ENCODE data around the gene UBE2H. TPM values are rescaled to one million over a fixed set of nuclear protein-coding genes. Genes with fewer than 3 reads are reported as not detected.

Gene UBE2H
- total and polyA plus RNA-seq, 2 of the 4 experiments (the other 2 are of a cell fraction) = 34.6 to 49.4 TPM

DNA sequence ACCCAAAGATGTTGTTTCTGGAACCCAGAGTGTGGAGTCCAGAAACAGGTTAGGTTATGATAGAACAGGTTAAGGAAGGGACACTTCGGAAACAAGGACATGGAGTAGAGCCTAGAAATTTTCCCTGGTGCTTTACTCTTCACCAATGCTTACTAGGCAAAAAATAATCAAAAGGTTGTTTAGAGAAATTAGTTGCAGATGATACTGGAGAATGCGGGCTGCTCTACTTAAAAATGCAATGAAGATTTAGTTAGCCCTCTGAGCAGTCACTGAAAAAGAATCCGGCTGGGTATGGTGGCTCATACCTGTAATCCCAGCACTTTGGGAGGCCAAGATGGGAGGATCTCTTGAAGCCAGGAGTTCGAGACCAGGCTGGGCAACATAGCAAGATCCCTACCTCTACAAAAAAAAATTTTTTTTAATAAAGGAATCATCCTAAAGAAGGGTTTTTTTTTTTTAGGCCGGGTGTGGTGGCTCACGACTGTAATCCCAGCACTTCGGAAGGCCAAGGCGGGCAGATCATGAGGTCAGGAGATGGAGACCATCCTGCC, 3.3 kb upstream of the UBE2H start:
- BruUV-seq (replicated peaks) = no TSS peak
- Histone ChIP-seq H4K5ac (ENCODE audit: low read depth, low read length) (no peak overlapping the region), H3K23ac (ENCODE audit: low read depth, low read length) (no peak overlapping the region), H3K9me3 (ENCODE audit: control insufficient read depth, insufficient read depth, low read length) (no peaks in the 10 kb centered on the region), H3K27ac (ENCODE audit: insufficient read depth, low read length) (no peak overlapping the region), H3K9ac (ENCODE audit: low read depth, low read length) (no peak overlapping the region), H3K27me3 (ENCODE audit: control insufficient read depth, insufficient read depth, low read length) (no peaks in the 10 kb centered on the region), H3K4me3 (ENCODE audit: insufficient read depth, low read depth, low read length) (no peak overlapping the region), H2AK5ac (ENCODE audit: low read depth, low read length) (no peak overlapping the region; the same call in 1 of the 2 replicates), H3K9me1 (ENCODE audit: insufficient read depth, low read length) (peaks cover 17% of the 10 kb centered on the region), H3K18ac (ENCODE audit: low read depth, low read length) (peak overlapping the region; percentile 10; the same call in 1 of the 2 replicates), H3K4me1 (ENCODE audit: control insufficient read depth, insufficient read depth, low read length) (peaks cover 15% of the 10 kb centered on the region), H4K8ac (ENCODE audit: low read depth in 2 of 2, low read length in 2 of 2) (no peak overlapping the region), H2AFZ (replicated peaks; ENCODE audit: low read length, poor library complexity) (peak overlapping the region; percentile 47), H3K79me1 (ENCODE audit: low read depth in 1 of 2, low read length in 2 of 2) (peaks cover 0 to 9% of the 10 kb centered on the region in 2 experiments; a peak in 1 of 4 replicates), H4K20me1 (ENCODE audit: insufficient read depth, low read length) (0 out of 2 replicates have a peak, but pooled peaks cover 6% of the 10 kb centered on the region), H2BK120ac (ENCODE audit: low read depth, low read length) (peak overlapping the region; percentile 22; the same call in 1 of the 2 replicates), H4K91ac (ENCODE audit: insufficient read depth, low read depth, low read length) (no peak overlapping the region; the same call in 1 of the 2 replicates), H3K56ac (ENCODE audit: extremely low read depth, insufficient read depth, low read length) (no peak overlapping the region), H3K4me2 (ENCODE audit: low read depth, low read length) (no peak overlapping the region), H2BK15ac (ENCODE audit: low read depth, low read length) (no peak overlapping the region), H3K14ac (replicated peaks; ENCODE audit: low read depth, low read length) (0 out of 2 replicates have a peak overlapping the region, but pooled peaks have one; percentile 34), H2BK5ac (ENCODE audit: low read depth, low read length, poor library complexity, severe bottlenecking) (no peak overlapping the region), H3K4ac (ENCODE audit: low read depth, low read length) (no peak overlapping the region; the same call in 1 of the 2 replicates), H3K36me3 (ENCODE audit: control insufficient read depth, insufficient read depth, low read length) (no peaks in the 10 kb centered on the region), H2BK20ac (ENCODE audit: low read depth, low read length) (peak overlapping the region; percentile 56; the same call in 1 of the 2 replicates), H2AK9ac (replicated peaks; ENCODE audit: low read depth, low read length, poor library complexity) (peak overlapping the region; percentile 86)
- intact Hi-C loops (cut with micrococcal nuclease) = no loop called here
- no peak for DNase-seq
- TF ChIP-seq MAZ (IDR thresholded peaks at IDR 0.05; ENCODE audit: borderline replicate concordance, low read depth, low read length) = no peak
- TF ChIP-seq MXI1 (IDR thresholded peaks at IDR 0.05; ENCODE audit: borderline replicate concordance, low read depth, low read length) = no peak
- TF ChIP-seq RFX5 (IDR thresholded peaks at IDR 0.05; ENCODE audit: low read depth, low read length) = no peak
- no peak for TF ChIP-seq CHD1 (IDR thresholded peaks at IDR 0.05; ENCODE audit: low read depth, low read length)
- peak; percentile 63 for TF ChIP-seq MAFK (IDR thresholded peaks at IDR 0.05; ENCODE audit: low read depth, low read length)
- TF ChIP-seq, protein P1, sequence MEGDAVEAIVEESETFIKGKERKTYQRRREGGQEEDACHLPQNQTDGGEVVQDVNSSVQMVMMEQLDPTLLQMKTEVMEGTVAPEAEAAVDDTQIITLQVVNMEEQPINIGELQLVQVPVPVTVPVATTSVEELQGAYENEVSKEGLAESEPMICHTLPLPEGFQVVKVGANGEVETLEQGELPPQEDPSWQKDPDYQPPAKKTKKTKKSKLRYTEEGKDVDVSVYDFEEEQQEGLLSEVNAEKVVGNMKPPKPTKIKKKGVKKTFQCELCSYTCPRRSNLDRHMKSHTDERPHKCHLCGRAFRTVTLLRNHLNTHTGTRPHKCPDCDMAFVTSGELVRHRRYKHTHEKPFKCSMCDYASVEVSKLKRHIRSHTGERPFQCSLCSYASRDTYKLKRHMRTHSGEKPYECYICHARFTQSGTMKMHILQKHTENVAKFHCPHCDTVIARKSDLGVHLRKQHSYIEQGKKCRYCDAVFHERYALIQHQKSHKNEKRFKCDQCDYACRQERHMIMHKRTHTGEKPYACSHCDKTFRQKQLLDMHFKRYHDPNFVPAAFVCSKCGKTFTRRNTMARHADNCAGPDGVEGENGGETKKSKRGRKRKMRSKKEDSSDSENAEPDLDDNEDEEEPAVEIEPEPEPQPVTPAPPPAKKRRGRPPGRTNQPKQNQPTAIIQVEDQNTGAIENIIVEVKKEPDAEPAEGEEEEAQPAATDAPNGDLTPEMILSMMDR (conservative IDR thresholded peaks at IDR 0.05; ENCODE audit: low read depth, low read length) = no peak
- no peak for TF ChIP-seq POLR2A (IDR thresholded peaks at IDR 0.05; ENCODE audit: low read depth, low read length)
- TF ChIP-seq SMC3 (IDR thresholded peaks at IDR 0.05; ENCODE audit: low read depth, low read length) = no peak
- ATAC-seq (ENCODE audit: low read depth) = no peak
- in situ Hi-C loops (cut with MboI; ENCODE audit: low sequenced_read_pairs) = no loop called here
- ChIA-PET POLR2A (ENCODE audit: unreplicated experiment) (no interaction called here), CTCF (no interaction called here)
- no CpG with 5 or more reads among the region's 8 CpGs for WGBS, 2 experiments (ENCODE audit: extremely low coverage in 2 of 2, insufficient read length in 1 of 2)
- dilution Hi-C loops (cut with HindIII; ENCODE audit: low sequenced_read_pairs, unreplicated experiment) = no loop called here

All from IMR-90 (cell line).